Measurements from ENCODE around the gene CA10. TPM values are rescaled to one million over a fixed set of nuclear protein-coding genes. Genes with fewer than 3 reads are reported as not detected.

The CA10 gene
- total and polyA plus RNA-seq, 9 of the 15 experiments (the other 6 are each of a cell fraction or from before 2014, with no cell fraction given) = not detected

DNA sequence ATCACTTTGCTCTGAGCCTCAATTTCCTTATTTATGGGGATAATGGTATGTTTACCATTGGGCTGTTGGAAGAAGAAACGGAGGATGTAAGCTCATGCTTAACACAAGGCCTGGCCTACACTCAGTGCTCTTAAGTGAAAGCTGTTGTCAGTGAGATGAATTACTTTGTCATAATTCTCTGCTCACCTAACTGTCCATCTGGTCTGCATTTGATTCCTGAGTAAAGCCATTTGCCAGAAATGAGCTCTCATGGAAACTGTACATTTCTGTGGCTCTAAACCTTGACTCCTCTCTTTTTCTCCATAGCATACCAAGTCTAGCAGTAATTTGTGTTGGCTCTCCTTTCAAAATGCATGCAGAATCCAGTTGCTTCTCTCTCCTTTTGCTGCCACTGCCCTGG, 452.4 kb downstream of the CA10 start:
- no peaks in the 10 kb centered on the region for H4K20me1 ChIP-seq (replicated peaks; ENCODE audit: control insufficient read depth, insufficient read depth, low read length)
- H3K4me1 ChIP-seq (replicated peaks in 1 of 2; ENCODE audit: control insufficient read depth in 2 of 2, insufficient read depth in 2 of 2, low read length in 2 of 2) = no peaks in the 10 kb centered on the region
- DNase-seq (ENCODE audit: extremely low read depth in 1 of 4, low spot score in 3 of 4) (no peak), FAIRE-seq (no peak), ATAC-seq (no peak)
- intact Hi-C loops (cut with micrococcal nuclease) (no loop called here), in situ Hi-C loops (cut with MboI) (no loop called here)
- H2AFZ ChIP-seq (ENCODE audit: low read depth, low read length) = no peak overlapping the region
- WGBS (ENCODE audit: insufficient coverage, low coverage, missing lambda C conversion rate) = 0% methylated on average over 1 of the region's 1 CpG
- no peak overlapping the region for H3K27ac ChIP-seq (ENCODE audit: extremely low read depth, low read depth, low read length)
- H3K79me2 ChIP-seq (ENCODE audit: control insufficient read depth, insufficient read depth, low read length) = no peaks in the 10 kb centered on the region
- POLR2A ChIA-PET = interaction anchor here (0.6 kb wide), 1 partner anchor 42 kb away, joined by 5 read pairs; no protein-coding TSS in a partner anchor
- H3K9me1 ChIP-seq (ENCODE audit: control insufficient read depth, insufficient read depth, low read length) = no peaks in the 10 kb centered on the region
- H3K9me3 ChIP-seq (replicated peaks; ENCODE audit: control insufficient read depth, insufficient read depth, low read depth, low read length) = no peaks in the 10 kb centered on the region
- H3K36me3 ChIP-seq (ENCODE audit: control insufficient read depth, insufficient read depth, low read length) = no peaks in the 10 kb centered on the region
- TF ChIP-seq GABPA (tag; conservative IDR thresholded peaks at IDR 0.05; ENCODE audit: low read depth) = no peak
- no peak for TF ChIP-seq PCBP1 (IDR thresholded peaks at IDR 0.05; ENCODE audit: low read depth, low read length, poor library complexity, severe bottlenecking)
- TF ChIP-seq, protein P1, sequence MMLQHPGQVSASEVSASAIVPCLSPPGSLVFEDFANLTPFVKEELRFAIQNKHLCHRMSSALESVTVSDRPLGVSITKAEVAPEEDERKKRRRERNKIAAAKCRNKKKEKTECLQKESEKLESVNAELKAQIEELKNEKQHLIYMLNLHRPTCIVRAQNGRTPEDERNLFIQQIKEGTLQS (IDR thresholded peaks at IDR 0.05) = no peak
- TF ChIP-seq, protein P1 (CRISPR knock-in tag; conservative IDR thresholded peaks at IDR 0.05) = no peak
- TF ChIP-seq, protein P2, sequence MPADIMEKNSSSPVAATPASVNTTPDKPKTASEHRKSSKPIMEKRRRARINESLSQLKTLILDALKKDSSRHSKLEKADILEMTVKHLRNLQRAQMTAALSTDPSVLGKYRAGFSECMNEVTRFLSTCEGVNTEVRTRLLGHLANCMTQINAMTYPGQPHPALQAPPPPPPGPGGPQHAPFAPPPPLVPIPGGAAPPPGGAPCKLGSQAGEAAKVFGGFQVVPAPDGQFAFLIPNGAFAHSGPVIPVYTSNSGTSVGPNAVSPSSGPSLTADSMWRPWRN (IDR thresholded peaks at IDR 0.05; ENCODE audit: low read depth) = no peak
- TF ChIP-seq PYGO2 (tag; IDR thresholded peaks at IDR 0.05) = no peak
- TF ChIP-seq ESRRA (IDR thresholded peaks at IDR 0.05; ENCODE audit: borderline replicate concordance, low read depth) = no peak
- TF ChIP-seq, protein P3, sequence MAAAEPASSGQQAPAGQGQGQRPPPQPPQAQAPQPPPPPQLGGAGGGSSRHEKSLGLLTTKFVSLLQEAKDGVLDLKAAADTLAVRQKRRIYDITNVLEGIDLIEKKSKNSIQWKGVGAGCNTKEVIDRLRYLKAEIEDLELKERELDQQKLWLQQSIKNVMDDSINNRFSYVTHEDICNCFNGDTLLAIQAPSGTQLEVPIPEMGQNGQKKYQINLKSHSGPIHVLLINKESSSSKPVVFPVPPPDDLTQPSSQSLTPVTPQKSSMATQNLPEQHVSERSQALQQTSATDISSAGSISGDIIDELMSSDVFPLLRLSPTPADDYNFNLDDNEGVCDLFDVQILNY (CRISPR knock-in tag; IDR thresholded peaks at IDR 0.05) = no peak
- TF ChIP-seq NFIC (IDR thresholded peaks at IDR 0.05) = no peak
- no peak for TF ChIP-seq NRF1 (conservative IDR thresholded peaks at IDR 0.05 in 1 of 2, IDR thresholded peaks at IDR 0.05 in 1 of 2)
- no peak for TF ChIP-seq TFAM (CRISPR knock-in tag; conservative IDR thresholded peaks at IDR 0.05)
- no peak for TF ChIP-seq NFYB (IDR thresholded peaks at IDR 0.05; ENCODE audit: extremely low read depth, insufficient read length)
- TF ChIP-seq KAT7 (CRISPR knock-in tag; IDR thresholded peaks at IDR 0.05; ENCODE audit: borderline replicate concordance) = no peak
- TF ChIP-seq, protein P4, sequence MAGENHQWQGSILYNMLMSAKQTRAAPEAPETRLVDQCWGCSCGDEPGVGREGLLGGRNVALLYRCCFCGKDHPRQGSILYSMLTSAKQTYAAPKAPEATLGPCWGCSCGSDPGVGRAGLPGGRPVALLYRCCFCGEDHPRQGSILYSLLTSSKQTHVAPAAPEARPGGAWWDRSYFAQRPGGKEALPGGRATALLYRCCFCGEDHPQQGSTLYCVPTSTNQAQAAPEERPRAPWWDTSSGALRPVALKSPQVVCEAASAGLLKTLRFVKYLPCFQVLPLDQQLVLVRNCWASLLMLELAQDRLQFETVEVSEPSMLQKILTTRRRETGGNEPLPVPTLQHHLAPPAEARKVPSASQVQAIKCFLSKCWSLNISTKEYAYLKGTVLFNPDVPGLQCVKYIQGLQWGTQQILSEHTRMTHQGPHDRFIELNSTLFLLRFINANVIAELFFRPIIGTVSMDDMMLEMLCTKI (IDR thresholded peaks at IDR 0.05; ENCODE audit: partially characterized antibody) = no peak
- TF ChIP-seq, protein P5, sequence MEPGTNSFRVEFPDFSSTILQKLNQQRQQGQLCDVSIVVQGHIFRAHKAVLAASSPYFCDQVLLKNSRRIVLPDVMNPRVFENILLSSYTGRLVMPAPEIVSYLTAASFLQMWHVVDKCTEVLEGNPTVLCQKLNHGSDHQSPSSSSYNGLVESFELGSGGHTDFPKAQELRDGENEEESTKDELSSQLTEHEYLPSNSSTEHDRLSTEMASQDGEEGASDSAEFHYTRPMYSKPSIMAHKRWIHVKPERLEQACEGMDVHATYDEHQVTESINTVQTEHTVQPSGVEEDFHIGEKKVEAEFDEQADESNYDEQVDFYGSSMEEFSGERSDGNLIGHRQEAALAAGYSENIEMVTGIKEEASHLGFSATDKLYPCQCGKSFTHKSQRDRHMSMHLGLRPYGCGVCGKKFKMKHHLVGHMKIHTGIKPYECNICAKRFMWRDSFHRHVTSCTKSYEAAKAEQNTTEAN (CRISPR knock-in tag; IDR thresholded peaks at IDR 0.05) = no peak
- TF ChIP-seq SMC3 (conservative IDR thresholded peaks at IDR 0.05; ENCODE audit: insufficient read depth, low read depth, low read length) = no peak
- no peak for TF ChIP-seq NR2C1 (IDR thresholded peaks at IDR 0.05)
- no peak for TF ChIP-seq NR2C1 (tag; IDR thresholded peaks at IDR 0.05)
- TF ChIP-seq NFE2L1 (tag; IDR thresholded peaks at IDR 0.05; ENCODE audit: borderline replicate concordance, low read depth) = no peak
- no peak overlapping the region for H3K9ac ChIP-seq (ENCODE audit: insufficient read depth in 1 of 2, low read depth in 2 of 2, low read length in 2 of 2)
- no TSS peak for BruUV-seq (replicated peaks)
- no peak overlapping the region for H3K4me2 ChIP-seq (ENCODE audit: insufficient read depth, low read length)
- CTCF ChIA-PET (ENCODE audit: low intra/inter-chr PET ratio) = no interaction called here
- H3K4me3 ChIP-seq = no peak overlapping the region
- H3K27me3 ChIP-seq (ENCODE audit: control insufficient read depth in 2 of 2, insufficient read depth in 2 of 2, low read length in 2 of 2) = no peaks in the 10 kb centered on the region

Measured in K562 (cell line).